CD4-positive, CD25-positive, alpha-beta regulatory T cell (primary cell): ENCODE measurements around the gene GYS2. TPM values are rescaled to one million over a fixed set of nuclear protein-coding genes. Genes with fewer than 3 reads are reported as not detected.

Experiments used
- ATAC-seq, 2 donors: fragments of 150-1000 bp; cut with Tn5 transposase; one replicate each; pipeline ENCODE4 v1.10.0; 2021; ENCODE audit warnings: low read depth in 2 of 2, moderate number of reproducible peaks in 2 of 2, moderate library complexity in 1 of 2
- DNase-seq, 3 donors: peaks; one replicate each; pipeline versions ENCODE4 v3.0.0 to v3.0.0-alpha.2; 2012 to 2022; ENCODE audit warnings: mixed read lengths in 1 of 3
- H3K27ac ChIP-seq: one replicate; pipeline ENCODE4 v1.7.0; 2013; ENCODE audit warnings: mild to moderate bottlenecking, low read length; ENCODE audit not compliant: insufficient read depth, poor library complexity, severe bottlenecking
- H3K27me3 ChIP-seq: one replicate; pipeline ENCODE4 v1.7.0; 2013; ENCODE audit warnings: low read length; ENCODE audit not compliant: control insufficient read depth, insufficient read depth
- H3K36me3 ChIP-seq: one replicate; pipeline ENCODE4 v1.7.0; 2013; ENCODE audit warnings: mild to moderate bottlenecking, low read length, moderate library complexity; ENCODE audit not compliant: control insufficient read depth, insufficient read depth
- H3K4me1 ChIP-seq: 2 replicates; pipeline ENCODE4 v1.7.0; 2013; ENCODE audit warnings: mild to moderate bottlenecking, low read length; ENCODE audit not compliant: insufficient read depth, control insufficient read depth, poor library complexity, severe bottlenecking
- H3K4me3 ChIP-seq: one replicate; pipeline ENCODE4 v1.7.0; 2013; ENCODE audit warnings: low read depth, mild to moderate bottlenecking, low read length, moderate library complexity
- H3K9me3 ChIP-seq, 2 experiments: 1 replicate in 1 of 2; 2 replicates in 1 of 2; pipeline ENCODE4 v1.7.0; 2013; ENCODE audit warnings: low read length in 2 of 2, mild to moderate bottlenecking in 1 of 2, moderate library complexity in 1 of 2; ENCODE audit not compliant: control insufficient read depth in 2 of 2
- H3K27ac Mint-ChIP-seq, 3 donors: one replicate each; pipeline ENCODE4 v1.8.0; 2020 to 2022; ENCODE audit warnings: mild to moderate bottlenecking in 3 of 3, mixed read lengths in 3 of 3, moderate library complexity in 2 of 3
- H3K27me3 Mint-ChIP-seq: one replicate; pipeline ENCODE4 v1.8.0; 2022; ENCODE audit warnings: mild to moderate bottlenecking, mixed read lengths
- H3K36me3 Mint-ChIP-seq: one replicate; pipeline ENCODE4 v1.8.0; 2020; ENCODE audit warnings: mixed read lengths
- H3K4me1 Mint-ChIP-seq, 4 donors: one replicate each; pipeline ENCODE4 v1.8.0; 2020 to 2022; ENCODE audit warnings: mixed read lengths in 4 of 4, mild to moderate bottlenecking in 1 of 4
- H3K4me3 Mint-ChIP-seq, 4 donors: one replicate each; pipeline ENCODE4 v1.8.0; 2020 to 2022; ENCODE audit warnings: mild to moderate bottlenecking in 4 of 4, mixed read lengths in 4 of 4, moderate library complexity in 3 of 4
- H3K9me3 Mint-ChIP-seq, 7 donors: one replicate each; pipeline ENCODE4 v1.8.0; 2020 to 2022; ENCODE audit warnings: mixed read lengths in 7 of 7, mild to moderate bottlenecking in 3 of 7, moderate library complexity in 2 of 7
- polyA plus RNA-seq, 4 donors: library from polyadenylated mRNA; unstranded; fragments of 300-500 nt; fragmentation: Illumina TruSeq; gene quantifications; one replicate each; pipeline ENCODE4 v1.2.3, GENCODE V29; 2021
- total RNA-seq: library from RNA; stranded (reverse); gene quantifications from one replicate; pipeline ENCODE4 v1.2.3, GENCODE V29; 2022

GYS2 gene
- total and polyA plus RNA-seq, 5 donors from 2014 or later = 0.08 to 0.09 TPM; not detected in 3

DNA sequence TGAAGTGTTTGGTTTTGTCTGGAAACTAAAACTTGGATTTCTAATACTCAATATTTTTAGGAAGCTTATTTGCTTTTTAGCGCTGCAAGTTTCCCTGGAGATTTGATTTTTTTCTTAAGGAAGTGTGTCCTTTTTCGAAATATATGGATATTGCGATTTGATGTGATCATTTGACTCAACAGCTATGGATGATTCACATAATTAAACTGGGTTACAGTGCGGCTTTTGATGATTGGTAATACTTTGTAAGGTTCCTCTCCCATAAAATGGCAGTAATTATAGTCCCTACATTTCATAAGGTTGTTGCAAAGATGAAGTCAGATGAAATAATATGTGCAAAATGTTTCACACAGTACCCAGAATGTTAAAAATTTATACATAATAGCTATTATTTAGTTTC, 39.9 kb upstream of the GYS2 start:
- H3K27ac ChIP-seq = no peak overlapping the region

DNA sequence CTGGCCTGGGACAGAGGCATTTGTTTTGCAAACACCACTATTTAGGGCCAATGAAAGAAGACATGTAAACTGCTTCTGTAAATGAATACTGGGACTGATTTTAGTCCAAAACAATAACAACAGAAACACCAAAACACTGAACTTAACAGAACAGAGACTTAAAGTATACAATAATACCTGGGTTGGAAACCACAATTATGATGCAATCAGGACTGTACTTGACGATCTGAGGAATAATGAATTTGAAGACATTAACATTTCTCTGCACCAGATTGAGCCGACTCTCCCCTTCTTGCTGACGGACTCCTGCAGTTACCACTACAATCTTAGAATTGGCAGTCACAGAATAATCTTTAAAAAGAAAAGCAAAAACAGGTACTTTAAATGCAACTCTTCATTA, 39.1 kb upstream of the GYS2 start:
- peak overlapping the region; percentile 34 for H3K27ac ChIP-seq
- Mint-ChIP-seq H3K36me3 (peaks cover 76% of the 10 kb centered on the region), H3K27me3 (no peaks in the 10 kb centered on the region), H3K4me1 (peaks cover 43 to 90% (median 76%) of the 10 kb centered on the region in 4 donors), H3K4me3 (peak overlapping the region in 3 of 4 donors; percentile 43 to 80 (median 67)), H3K9me3 (peaks cover 0 to 1% (median 0%) of the 10 kb centered on the region in 7 donors), H3K27ac (peak overlapping the region; percentile 39 to 94 (median 57))
- ATAC-seq (no peak), DNase-seq (no peak)
- no peaks in the 10 kb centered on the region for H3K9me3 ChIP-seq
- H3K4me3 ChIP-seq = peak overlapping the region; percentile 34
- peaks cover 60% of the 10 kb centered on the region for H3K4me1 ChIP-seq
- H3K36me3 ChIP-seq = peaks cover 95% of the 10 kb centered on the region
- no peaks in the 10 kb centered on the region for H3K27me3 ChIP-seq

More for the DNA sequence above, 39.9 kb upstream of the GYS2 start:
- H3K4me1 Mint-ChIP-seq = peaks cover 43 to 90% (median 75%) of the 10 kb centered on the region in 4 donors
- Histone ChIP-seq H3K4me3 (no peak overlapping the region), H3K9me3 (no peaks in the 10 kb centered on the region), H3K36me3 (peaks cover 95% of the 10 kb centered on the region), H3K4me1 (peaks cover 63% of the 10 kb centered on the region), H3K27me3 (no peaks in the 10 kb centered on the region)
- H3K9me3 Mint-ChIP-seq = peaks cover 0 to 1% (median 0%) of the 10 kb centered on the region in 7 donors
- H3K27ac Mint-ChIP-seq = peak overlapping the region in 2 of 3 donors; percentile 7 to 89
- H3K4me3 Mint-ChIP-seq = no peak overlapping the region
- peaks cover 73% of the 10 kb centered on the region for H3K36me3 Mint-ChIP-seq
- no peaks in the 10 kb centered on the region for H3K27me3 Mint-ChIP-seq
- DNase-seq (no peak), ATAC-seq (no peak)

DNA sequence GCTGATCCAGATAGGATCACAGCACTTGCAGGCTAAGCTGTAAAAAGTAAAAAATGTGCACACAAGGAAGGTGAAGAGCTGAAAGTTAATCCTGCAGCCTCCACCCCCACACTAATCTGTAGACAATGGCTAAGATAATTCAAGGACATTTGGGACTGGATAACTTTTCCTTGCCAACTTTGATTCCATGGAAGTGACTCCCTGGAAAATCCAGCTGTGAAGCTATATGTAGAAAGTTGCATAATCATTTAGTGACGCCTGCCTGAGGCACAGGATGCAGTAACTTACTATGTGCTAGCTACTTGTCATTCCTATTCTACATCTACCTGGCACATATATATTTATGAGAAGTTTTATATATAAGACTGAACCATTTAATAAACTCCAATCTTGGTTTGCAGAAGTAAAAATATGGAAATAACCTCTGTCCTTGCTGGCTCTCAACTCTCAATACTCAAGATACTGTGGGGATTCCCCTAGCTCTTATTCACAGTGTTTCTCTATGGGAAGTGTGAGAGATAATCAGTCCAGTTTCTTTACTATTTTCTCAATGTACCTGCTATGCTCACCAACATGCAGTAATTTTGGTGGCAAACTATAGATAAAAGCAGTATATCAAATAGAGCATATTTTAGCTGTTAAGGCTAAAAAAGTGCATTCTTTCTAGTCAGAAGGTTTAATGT, 38.2 kb upstream of the GYS2 start:
- no peak for ATAC-seq
- Mint-ChIP-seq H3K4me1 (peaks cover 43 to 89% (median 77%) of the 10 kb centered on the region in 4 donors), H3K4me3 (peak overlapping the region; percentile 16 to 83 (median 49)), H3K36me3 (peaks cover 74% of the 10 kb centered on the region), H3K9me3 (peaks cover 0 to 1% (median 0%) of the 10 kb centered on the region in 7 donors), H3K27ac (peak overlapping the region in 2 of 3 donors; percentile 39 to 81), H3K27me3 (no peaks in the 10 kb centered on the region)
- H3K4me3 ChIP-seq = peak overlapping the region; percentile 34
- no peaks in the 10 kb centered on the region for H3K9me3 ChIP-seq
- peaks cover 60% of the 10 kb centered on the region for H3K4me1 ChIP-seq
- H3K27me3 ChIP-seq = no peaks in the 10 kb centered on the region
- no peak for DNase-seq
- H3K36me3 ChIP-seq = peaks cover 95% of the 10 kb centered on the region
- peak overlapping the region; percentile 34 for H3K27ac ChIP-seq

DNA sequence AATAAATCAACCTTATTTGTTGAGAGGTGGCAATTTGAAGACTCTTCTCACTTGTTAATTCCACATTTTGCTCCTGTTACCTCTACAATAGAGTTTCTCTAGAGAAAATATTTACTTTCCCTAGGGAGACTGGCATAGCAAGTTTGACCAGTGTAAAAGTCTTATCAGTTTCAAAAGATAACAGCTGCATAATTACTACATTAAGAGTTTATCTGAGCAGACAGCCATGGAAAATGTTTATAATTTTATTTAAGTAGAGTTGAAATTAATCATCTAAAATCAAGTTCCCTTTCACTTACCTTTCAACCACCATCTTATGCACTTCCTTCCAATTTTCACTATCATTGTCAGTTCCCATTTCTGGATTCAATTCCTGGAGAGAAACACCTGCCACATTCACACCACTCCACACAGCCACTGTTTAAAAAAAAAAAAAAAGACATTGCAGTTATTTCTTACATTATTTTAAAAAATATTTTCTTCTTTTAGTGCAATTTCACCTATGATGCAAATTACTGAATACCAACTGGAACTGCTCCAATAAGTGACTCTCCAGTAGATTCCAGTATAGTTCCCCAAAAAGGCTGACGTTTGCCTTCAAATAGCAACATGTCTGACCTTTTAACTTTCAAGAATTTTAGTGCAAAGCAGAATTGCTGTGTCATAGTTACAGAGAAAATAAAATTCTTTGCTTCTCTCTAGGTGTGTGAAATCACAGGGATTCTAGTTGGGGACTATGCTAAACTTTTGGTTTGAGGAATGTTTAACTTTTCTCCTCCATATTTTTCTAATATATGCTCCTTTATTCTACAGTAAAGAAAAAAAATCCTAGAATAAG, 33.6 kb upstream of the GYS2 start:
- H3K9me3 Mint-ChIP-seq = peaks cover 0 to 1% (median 0%) of the 10 kb centered on the region in 7 donors
- peaks cover 28 to 65% (median 55%) of the 10 kb centered on the region in 4 donors for H3K4me1 Mint-ChIP-seq
- no peaks in the 10 kb centered on the region for H3K27me3 Mint-ChIP-seq
- Histone ChIP-seq H3K9me3 (no peaks in the 10 kb centered on the region), H3K27ac (peak overlapping the region; percentile 17), H3K4me1 (peaks cover 37% of the 10 kb centered on the region), H3K4me3 (no peak overlapping the region), H3K27me3 (no peaks in the 10 kb centered on the region), H3K36me3 (peaks cover 92% of the 10 kb centered on the region)
- ATAC-seq = no peak
- peak overlapping the region in 2 of 4 donors; percentile 13 to 31 for H3K4me3 Mint-ChIP-seq
- H3K27ac Mint-ChIP-seq = peak overlapping the region in 2 of 3 donors; percentile 74 to 91
- DNase-seq = no peak
- peaks cover 77% of the 10 kb centered on the region for H3K36me3 Mint-ChIP-seq

DNA sequence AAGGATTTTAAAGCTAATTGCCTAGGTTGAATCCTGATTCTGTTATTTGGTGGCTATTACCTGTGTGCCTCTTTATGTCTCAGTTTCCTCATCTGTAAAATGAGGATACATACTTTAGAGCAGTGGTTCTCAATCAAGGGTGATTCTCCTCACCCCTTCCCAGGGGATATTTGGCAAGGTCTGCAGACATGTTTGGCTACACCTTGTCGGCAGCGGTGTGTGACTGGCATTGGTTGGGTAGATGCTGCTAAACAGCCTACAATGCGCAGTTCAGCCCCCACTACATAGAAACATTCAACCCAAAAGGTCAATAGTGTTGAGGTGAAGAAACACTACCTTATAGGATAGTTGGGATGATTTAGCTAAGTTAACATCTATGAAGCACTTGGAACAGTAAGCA, 29.6 kb upstream of the GYS2 start:
- ATAC-seq (no peak), DNase-seq (no peak)
- H3K27ac ChIP-seq = no peak overlapping the region
- peaks cover 11 to 31% (median 28%) of the 10 kb centered on the region in 4 donors for H3K4me1 Mint-ChIP-seq
- H3K4me1 ChIP-seq = peaks cover 9% of the 10 kb centered on the region
- no peak overlapping the region for H3K4me3 ChIP-seq
- H3K27me3 Mint-ChIP-seq = no peaks in the 10 kb centered on the region
- H3K27ac Mint-ChIP-seq = peak overlapping the region in 1 of 3 donors; percentile 42
- H3K4me3 Mint-ChIP-seq = no peak overlapping the region
- H3K36me3 Mint-ChIP-seq = peaks cover 66% of the 10 kb centered on the region
- no peaks in the 10 kb centered on the region for H3K27me3 ChIP-seq
- H3K9me3 Mint-ChIP-seq = peaks cover 0 to 3% (median 0%) of the 10 kb centered on the region in 7 donors
- H3K9me3 ChIP-seq = no peaks in the 10 kb centered on the region
- peaks cover 55% of the 10 kb centered on the region for H3K36me3 ChIP-seq

DNA sequence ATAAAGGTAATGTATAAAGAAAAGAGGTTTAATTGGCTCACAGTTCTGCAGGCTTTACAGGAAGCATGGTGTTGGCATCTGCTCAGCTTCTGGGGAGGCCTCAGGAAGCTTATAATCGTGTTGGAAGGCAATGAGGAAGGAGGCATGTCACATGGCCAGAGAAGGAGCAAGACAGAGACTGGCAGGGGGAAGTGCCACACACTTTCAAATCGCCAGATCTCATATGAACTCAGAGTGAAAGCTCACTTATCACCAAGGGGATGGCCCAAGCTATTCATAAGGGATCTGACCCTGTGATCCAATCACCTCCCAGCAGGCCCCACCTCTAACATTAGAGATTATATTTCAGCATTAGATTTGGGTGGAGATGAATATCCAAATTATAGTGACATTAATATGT, 26.7 kb upstream of the GYS2 start:
- Histone ChIP-seq H3K4me3 (no peak overlapping the region), H3K27ac (no peak overlapping the region), H3K36me3 (peaks cover 26% of the 10 kb centered on the region), H3K9me3 (no peaks in the 10 kb centered on the region), H3K27me3 (no peaks in the 10 kb centered on the region), H3K4me1 (no peaks in the 10 kb centered on the region)
- H3K9me3 Mint-ChIP-seq = peaks cover 0 to 3% (median 0%) of the 10 kb centered on the region in 7 donors
- H3K27ac Mint-ChIP-seq = peak overlapping the region in 1 of 3 donors; percentile 70
- H3K4me1 Mint-ChIP-seq = peaks cover 5 to 18% (median 11%) of the 10 kb centered on the region in 4 donors
- no peak for DNase-seq
- H3K4me3 Mint-ChIP-seq = no peak overlapping the region
- H3K36me3 Mint-ChIP-seq = peaks cover 48% of the 10 kb centered on the region
- no peaks in the 10 kb centered on the region for H3K27me3 Mint-ChIP-seq
- no peak for ATAC-seq

DNA sequence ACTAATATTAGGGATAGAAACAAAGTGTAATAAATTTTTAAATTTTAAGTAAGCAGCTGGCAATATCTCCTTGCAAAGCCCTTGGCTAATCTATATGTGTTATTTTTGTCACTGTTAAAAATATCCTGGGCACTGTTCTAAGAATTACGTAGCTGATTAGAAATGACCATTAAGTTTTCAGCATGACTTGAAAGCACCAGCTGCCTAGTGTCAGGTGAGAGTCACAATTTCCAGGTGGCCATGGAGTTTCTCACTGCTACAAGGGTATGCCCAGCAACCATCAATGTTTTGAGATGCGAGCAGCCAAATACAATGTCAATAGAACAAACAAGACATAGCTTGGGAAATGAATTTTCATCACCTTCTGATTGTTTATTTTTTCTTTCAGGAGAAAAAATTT, 23.3 kb upstream of the GYS2 start:
- ATAC-seq = no peak
- no peak for DNase-seq
- H3K9me3 Mint-ChIP-seq = peaks cover 0 to 9% (median 0%) of the 10 kb centered on the region in 7 donors

More for the DNA sequence above, 23.3 kb upstream of the GYS2 start:
- Mint-ChIP-seq H3K36me3 (peaks cover 21% of the 10 kb centered on the region), H3K4me3 (no peak overlapping the region), H3K27ac (no peak overlapping the region), H3K4me1 (peaks cover 0 to 14% (median 12%) of the 10 kb centered on the region in 4 donors), H3K27me3 (no peaks in the 10 kb centered on the region)
- no peaks in the 10 kb centered on the region for H3K27me3 ChIP-seq
- H3K9me3 ChIP-seq = no peaks in the 10 kb centered on the region
- H3K4me3 ChIP-seq = no peak overlapping the region
- H3K27ac ChIP-seq = no peak overlapping the region
- no peaks in the 10 kb centered on the region for H3K4me1 ChIP-seq
- H3K36me3 ChIP-seq = no peaks in the 10 kb centered on the region
